Measurements from ENCODE around the gene PGPEP1. TPM values are rescaled to one million over a fixed set of nuclear protein-coding genes. Genes with fewer than 3 reads are reported as not detected.

PGPEP1 gene
- total RNA-seq, 1 donor from 2014 or later: 5.2 TPM

DNA sequence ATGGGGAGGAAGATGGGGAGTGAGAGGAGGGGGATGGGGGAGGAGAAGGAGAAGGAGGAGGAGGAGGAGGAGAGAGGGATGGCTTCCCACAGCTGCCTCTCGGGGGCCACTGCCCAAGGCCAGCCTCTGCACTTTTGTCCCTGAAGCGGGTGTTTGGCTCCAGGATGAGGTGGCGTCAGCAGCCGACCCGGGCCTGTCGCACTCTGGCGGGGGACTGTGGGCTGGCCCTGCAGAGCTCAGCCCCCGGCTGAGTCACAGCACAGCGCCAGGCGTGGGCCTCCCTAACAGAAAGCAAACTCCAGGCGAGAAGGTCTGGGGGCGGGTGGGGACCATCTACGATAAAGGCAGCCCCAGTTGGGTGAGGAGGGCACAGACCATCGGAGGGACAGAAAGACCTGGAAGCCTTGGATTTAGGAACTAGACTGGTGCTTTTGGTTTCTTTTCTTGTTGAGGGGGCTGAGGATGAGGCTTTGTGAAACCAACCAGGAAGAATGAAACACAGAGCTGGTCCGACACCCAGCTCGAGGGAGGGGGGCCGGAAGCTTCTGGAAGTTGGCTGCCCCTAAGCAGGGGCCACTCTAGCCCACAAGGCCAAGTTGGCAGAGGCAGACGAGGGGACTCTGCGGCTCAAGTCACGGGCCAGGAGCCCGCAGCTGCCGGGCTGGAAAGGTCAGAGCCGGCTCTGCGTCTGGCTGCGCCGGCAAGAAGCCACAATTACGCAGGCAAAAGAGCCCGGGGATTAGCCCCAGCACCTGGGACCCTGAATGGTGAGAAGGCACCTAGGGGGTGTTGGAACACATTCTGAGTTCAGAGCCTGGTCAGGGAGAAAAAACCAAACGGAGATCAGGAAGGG, 35.7 kb upstream of the PGPEP1 start:
- Mint-ChIP-seq H3K4me1 (peaks cover 24% of the 10 kb centered on the region), H3K27me3 (ENCODE audit: low read depth) (no peaks in the 10 kb centered on the region), H3K9me3 (no peaks in the 10 kb centered on the region), H3K36me3 (ENCODE audit: low read depth) (peaks cover 2% of the 10 kb centered on the region), H3K27ac (ENCODE audit: unreplicated experiment) (peak overlapping the region; percentile 85), H3K4me3 (peak overlapping the region; percentile 81)
- TF ChIP-seq, protein P1, sequence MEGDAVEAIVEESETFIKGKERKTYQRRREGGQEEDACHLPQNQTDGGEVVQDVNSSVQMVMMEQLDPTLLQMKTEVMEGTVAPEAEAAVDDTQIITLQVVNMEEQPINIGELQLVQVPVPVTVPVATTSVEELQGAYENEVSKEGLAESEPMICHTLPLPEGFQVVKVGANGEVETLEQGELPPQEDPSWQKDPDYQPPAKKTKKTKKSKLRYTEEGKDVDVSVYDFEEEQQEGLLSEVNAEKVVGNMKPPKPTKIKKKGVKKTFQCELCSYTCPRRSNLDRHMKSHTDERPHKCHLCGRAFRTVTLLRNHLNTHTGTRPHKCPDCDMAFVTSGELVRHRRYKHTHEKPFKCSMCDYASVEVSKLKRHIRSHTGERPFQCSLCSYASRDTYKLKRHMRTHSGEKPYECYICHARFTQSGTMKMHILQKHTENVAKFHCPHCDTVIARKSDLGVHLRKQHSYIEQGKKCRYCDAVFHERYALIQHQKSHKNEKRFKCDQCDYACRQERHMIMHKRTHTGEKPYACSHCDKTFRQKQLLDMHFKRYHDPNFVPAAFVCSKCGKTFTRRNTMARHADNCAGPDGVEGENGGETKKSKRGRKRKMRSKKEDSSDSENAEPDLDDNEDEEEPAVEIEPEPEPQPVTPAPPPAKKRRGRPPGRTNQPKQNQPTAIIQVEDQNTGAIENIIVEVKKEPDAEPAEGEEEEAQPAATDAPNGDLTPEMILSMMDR (conservative IDR thresholded peaks at IDR 0.05): no peak
- peak; percentile 43 for DNase-seq (ENCODE audit: low read depth, low spot score)

DNA sequence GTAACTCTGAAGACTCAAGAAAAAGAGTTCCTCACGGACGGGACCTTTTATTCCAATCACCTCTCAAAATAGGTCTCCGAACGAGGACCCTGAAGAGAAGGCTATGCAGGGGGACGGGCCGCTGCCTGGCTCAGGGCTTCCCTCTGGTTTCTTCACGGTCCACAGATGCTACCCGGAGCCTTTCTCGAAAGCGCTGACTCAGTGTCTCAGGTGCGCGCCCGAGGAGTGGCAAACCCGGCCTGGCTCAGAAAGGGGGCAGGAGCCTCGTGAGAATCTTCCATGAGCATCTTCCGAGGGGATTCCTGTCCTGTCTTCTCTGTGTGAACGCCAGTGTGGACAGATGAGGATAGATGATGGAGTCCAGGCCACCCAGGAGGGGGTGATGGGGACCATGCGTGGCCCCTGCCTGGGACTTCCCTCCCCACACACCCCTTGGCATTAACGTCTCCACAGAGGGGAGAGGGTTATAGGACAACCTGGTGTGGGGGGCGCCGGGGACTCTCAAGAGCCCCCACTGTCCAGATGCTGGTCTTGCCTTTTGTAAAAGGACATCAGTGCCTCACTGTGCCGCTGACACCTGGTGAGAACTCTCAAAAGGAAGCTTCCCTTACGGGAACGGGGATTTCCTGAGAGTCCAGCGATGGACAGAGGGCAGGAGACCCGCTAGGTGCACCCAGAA, 34.0 kb upstream of the PGPEP1 start:
- no peak for DNase-seq (ENCODE audit: low read depth, low spot score)
- H3K9me3 Mint-ChIP-seq: no peaks in the 10 kb centered on the region
- TF ChIP-seq, protein P1 (conservative IDR thresholded peaks at IDR 0.05): no peak
- H3K4me1 Mint-ChIP-seq: peaks cover 24% of the 10 kb centered on the region
- H3K27ac Mint-ChIP-seq (ENCODE audit: unreplicated experiment): no peak overlapping the region
- H3K36me3 Mint-ChIP-seq (ENCODE audit: low read depth): peaks cover 2% of the 10 kb centered on the region
- H3K27me3 Mint-ChIP-seq (ENCODE audit: low read depth): no peaks in the 10 kb centered on the region
- no peak overlapping the region for H3K4me3 Mint-ChIP-seq

DNA sequence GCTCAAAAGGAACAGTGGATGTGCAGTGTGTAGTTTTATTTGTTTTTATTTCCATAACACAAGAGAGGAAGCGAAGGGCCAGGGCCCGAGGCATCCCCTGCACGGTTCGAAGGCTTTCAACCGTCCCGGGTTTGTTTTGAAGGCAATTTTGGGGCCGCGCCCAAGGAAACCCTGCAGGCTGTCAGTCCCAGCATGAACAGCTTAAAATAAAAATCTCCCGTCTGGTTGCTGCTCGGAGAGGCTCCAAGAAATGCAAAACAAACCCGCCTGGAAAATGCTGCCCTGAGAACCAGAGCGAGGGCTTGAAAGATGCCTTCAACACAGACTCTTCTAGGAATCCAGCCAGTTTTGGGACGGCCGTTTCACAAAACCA, 33.5 kb upstream of the PGPEP1 start:
- TF ChIP-seq, protein P1 (conservative IDR thresholded peaks at IDR 0.05): no peak
- Mint-ChIP-seq H3K4me3 (no peak overlapping the region), H3K9me3 (no peaks in the 10 kb centered on the region), H3K27me3 (ENCODE audit: low read depth) (no peaks in the 10 kb centered on the region), H3K27ac (ENCODE audit: unreplicated experiment) (peak overlapping the region; percentile 48), H3K4me1 (peaks cover 24% of the 10 kb centered on the region), H3K36me3 (ENCODE audit: low read depth) (peaks cover 2% of the 10 kb centered on the region)
- no peak for DNase-seq (ENCODE audit: low read depth, low spot score)

DNA sequence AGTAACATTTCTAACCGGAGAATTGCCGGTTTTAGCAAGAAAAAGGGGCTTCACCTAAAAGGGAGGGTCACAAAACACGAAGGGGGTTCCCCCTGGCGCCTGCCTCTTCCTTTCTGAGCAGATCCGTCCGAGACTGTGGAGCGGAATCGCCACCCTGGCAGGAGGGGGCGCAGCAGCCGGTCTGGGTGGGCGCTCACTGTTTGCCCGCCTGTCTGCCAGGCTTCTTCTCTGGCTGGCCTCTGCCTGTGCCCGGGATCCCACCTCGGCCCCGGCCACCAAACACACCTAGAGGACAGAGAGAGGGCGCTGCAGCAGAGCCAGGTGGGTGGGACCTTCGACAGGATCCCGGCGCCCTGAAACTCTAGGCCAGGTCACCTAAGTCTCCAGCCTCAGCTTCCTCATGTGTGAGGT, 33.1 kb upstream of the PGPEP1 start:
- Mint-ChIP-seq H3K4me1 (peaks cover 24% of the 10 kb centered on the region), H3K27me3 (ENCODE audit: low read depth) (no peaks in the 10 kb centered on the region), H3K9me3 (no peaks in the 10 kb centered on the region), H3K27ac (ENCODE audit: unreplicated experiment) (no peak overlapping the region), H3K36me3 (ENCODE audit: low read depth) (peaks cover 2% of the 10 kb centered on the region), H3K4me3 (no peak overlapping the region)
- DNase-seq (ENCODE audit: low read depth, low spot score): no peak
- TF ChIP-seq, protein P1 (conservative IDR thresholded peaks at IDR 0.05): no peak

DNA sequence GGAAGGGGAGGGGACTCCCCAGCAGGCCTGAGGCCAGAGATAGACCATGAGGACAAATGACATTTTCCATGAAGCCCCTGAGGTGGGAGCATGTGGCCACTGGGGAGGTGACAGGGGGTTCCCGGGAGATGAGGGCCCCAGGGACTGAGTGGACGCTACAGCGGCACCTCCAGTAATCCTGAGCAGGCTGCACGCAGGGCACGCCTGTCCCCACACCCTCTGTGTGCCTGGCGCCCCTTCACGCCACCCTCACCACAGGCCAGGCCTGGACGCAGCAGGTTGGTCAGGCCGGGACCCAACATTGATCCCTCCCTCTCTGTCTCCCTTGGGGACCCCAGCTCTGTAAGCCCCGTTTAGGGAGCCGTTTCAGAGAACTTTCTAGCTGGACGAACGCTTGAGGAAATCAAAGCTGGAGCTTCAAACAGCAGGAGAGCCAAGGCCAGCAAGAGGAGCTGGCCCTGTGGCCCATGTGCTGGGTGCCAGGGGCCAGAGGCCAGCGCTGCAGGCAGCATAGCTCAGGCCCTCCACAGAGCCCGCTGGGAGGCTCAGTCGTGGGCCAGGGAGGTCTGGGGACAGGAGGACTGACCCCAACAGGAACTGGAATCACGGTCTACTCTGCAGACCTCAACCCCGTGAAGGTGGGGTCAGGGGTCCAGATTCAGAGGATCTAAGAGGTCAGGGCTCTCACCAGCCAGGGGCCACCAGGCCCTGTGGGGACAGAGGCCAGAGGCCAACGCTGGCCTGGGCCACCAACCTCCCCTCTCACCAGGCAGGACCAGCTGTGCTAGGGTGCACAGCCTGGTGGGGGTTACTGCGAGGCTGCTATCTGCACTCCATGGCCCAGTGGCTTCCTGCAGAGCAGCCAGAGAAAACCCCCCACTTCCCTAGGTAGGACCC, 32.1 kb upstream of the PGPEP1 start:
- Mint-ChIP-seq H3K27ac (ENCODE audit: unreplicated experiment) (no peak overlapping the region), H3K36me3 (ENCODE audit: low read depth) (peaks cover 2% of the 10 kb centered on the region), H3K4me1 (peaks cover 23% of the 10 kb centered on the region), H3K27me3 (ENCODE audit: low read depth) (no peaks in the 10 kb centered on the region), H3K9me3 (no peaks in the 10 kb centered on the region), H3K4me3 (no peak overlapping the region)
- no peak for DNase-seq (ENCODE audit: low read depth, low spot score)
- TF ChIP-seq, protein P1 (conservative IDR thresholded peaks at IDR 0.05): no peak
